Bronchial epithelial cell (primary cell): ENCODE measurements around the gene PABPC3. TPM values are rescaled to one million over a fixed set of nuclear protein-coding genes. Genes with fewer than 3 reads are reported as not detected.

Source experiments
- DNase-seq: peaks from one replicate; pipeline ENCODE4 v3.0.0-alpha.2; 2010; ENCODE audit warnings: low read depth
- FAIRE-seq: peaks from 2 replicates; lab custom pipeline; 2011; peaks lifted over from hg19 to GRCh38; lab: Jason Lieb, UNC
- H3K27me3 ChIP-seq: 2 replicates; pipeline ENCODE4 v1.5.1; 2011; ENCODE audit warnings: low read length; ENCODE audit not compliant: control insufficient read depth, insufficient read depth
- H3K36me3 ChIP-seq: 2 replicates; pipeline ENCODE4 v1.5.1; 2011; ENCODE audit warnings: low read length; ENCODE audit not compliant: control insufficient read depth, insufficient read depth
- H3K4me3 ChIP-seq: 2 replicates; pipeline ENCODE4 v1.5.1; 2011; ENCODE audit warnings: mild to moderate bottlenecking, low read depth, low read length, control low read depth
- total RNA-seq: library from RNA; depleted of rRNA; stranded (reverse); fragments of >200 nt; gene quantifications from 2 replicates; pipeline ENCODE4 v1.2.1, GENCODE V29; 2014
- TF ChIP-seq, protein P1 (sequence below): IDR thresholded peaks from 2 replicates; pipeline ENCODE4 v1.5.1; 2011; ENCODE audit warnings: mild to moderate bottlenecking, moderate library complexity, low read length, control low read depth, inconsistent platforms; ENCODE audit not compliant: insufficient read depth, severe bottlenecking

PABPC3 gene
- total RNA-seq, 1 donor from 2014 or later, result under 0.01 TPM

DNA sequence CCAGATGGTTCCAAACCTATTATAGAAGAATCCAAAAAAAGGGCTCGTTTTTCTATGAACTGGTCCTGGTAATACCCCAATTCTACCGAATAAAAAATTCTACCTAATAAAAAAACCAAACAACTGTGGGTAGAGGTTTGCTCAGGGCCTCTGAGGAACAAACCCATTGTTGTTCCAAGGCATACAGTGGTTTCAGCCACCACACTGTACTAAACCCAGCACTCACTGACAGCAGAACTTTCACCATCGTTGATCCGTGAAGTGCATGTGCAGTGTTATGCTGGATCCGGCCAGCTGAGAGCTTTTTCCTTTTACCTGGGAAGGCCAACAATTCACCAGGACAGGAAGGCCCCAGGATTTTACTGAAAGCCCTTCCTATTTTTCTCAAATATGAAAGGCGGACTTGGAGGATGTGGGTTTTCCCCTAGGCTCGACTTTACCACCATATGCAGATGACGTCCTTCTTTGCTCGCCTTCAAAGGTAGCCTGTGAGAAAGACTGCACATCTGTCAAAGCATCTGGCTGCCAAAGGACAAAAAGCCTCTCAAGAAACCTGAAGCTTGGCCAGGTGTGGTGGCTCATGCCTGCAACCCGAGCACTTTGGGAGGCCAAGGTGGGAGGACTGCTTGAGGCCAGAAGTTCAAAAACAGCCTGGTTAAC is 7.2 kb upstream of the PABPC3 start:
- FAIRE-seq, result no peak

DNA sequence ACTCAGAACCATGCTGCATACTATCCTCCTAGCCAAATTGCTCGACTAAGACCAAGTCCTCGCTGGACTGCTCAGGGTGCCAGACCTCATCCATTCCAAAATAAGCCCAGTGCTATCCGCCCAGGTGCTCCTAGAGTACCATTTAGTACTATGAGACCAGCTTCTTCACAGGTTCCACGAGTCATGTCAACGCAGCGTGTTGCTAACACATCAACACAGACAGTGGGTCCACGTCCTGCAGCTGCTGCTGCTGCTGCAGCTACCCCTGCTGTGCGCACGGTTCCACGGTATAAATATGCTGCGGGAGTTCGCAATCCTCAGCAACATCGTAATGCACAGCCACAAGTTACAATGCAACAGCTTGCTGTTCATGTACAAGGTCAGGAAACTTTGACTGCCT is 1.5 kb downstream of the PABPC3 start:
- FAIRE-seq (no peak), DNase-seq (no peak)
- H3K4me3 ChIP-seq, result no peak overlapping the region
- H3K36me3 ChIP-seq, result no peaks in the 10 kb centered on the region
- H3K27me3 ChIP-seq, result no peaks in the 10 kb centered on the region
- TF ChIP-seq, protein P1, sequence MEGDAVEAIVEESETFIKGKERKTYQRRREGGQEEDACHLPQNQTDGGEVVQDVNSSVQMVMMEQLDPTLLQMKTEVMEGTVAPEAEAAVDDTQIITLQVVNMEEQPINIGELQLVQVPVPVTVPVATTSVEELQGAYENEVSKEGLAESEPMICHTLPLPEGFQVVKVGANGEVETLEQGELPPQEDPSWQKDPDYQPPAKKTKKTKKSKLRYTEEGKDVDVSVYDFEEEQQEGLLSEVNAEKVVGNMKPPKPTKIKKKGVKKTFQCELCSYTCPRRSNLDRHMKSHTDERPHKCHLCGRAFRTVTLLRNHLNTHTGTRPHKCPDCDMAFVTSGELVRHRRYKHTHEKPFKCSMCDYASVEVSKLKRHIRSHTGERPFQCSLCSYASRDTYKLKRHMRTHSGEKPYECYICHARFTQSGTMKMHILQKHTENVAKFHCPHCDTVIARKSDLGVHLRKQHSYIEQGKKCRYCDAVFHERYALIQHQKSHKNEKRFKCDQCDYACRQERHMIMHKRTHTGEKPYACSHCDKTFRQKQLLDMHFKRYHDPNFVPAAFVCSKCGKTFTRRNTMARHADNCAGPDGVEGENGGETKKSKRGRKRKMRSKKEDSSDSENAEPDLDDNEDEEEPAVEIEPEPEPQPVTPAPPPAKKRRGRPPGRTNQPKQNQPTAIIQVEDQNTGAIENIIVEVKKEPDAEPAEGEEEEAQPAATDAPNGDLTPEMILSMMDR, result no peak

More for the DNA sequence above, 7.2 kb upstream of the PABPC3 start:
- Histone ChIP-seq H3K36me3 (no peaks in the 10 kb centered on the region), H3K27me3 (no peaks in the 10 kb centered on the region), H3K4me3 (no peak overlapping the region)
- no peak for DNase-seq
- TF ChIP-seq, protein P1, result no peak

DNA sequence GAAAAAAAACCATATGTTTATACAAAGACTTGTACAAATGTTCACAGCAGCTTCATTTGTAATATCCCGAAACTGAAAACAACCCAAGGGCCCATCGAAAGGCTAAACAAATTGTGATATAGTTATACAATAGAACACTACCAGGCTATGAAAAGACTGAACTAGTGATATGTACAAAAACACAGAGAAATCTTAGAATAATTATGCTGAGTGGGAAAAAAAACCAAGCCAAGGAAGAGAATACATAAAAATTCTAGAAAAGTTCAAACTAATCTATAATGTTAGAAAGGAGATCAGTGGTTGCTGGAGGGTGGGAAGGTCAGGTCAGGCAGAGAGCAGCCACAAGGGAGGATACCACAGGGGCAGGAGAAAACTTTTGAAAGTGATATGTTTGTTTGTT is 7.8 kb downstream of the PABPC3 start:
- FAIRE-seq (no peak), DNase-seq (no peak)
- H3K36me3 ChIP-seq, result no peaks in the 10 kb centered on the region
- TF ChIP-seq, protein P1, result no peak
- H3K4me3 ChIP-seq, result no peak overlapping the region
- no peaks in the 10 kb centered on the region for H3K27me3 ChIP-seq

DNA sequence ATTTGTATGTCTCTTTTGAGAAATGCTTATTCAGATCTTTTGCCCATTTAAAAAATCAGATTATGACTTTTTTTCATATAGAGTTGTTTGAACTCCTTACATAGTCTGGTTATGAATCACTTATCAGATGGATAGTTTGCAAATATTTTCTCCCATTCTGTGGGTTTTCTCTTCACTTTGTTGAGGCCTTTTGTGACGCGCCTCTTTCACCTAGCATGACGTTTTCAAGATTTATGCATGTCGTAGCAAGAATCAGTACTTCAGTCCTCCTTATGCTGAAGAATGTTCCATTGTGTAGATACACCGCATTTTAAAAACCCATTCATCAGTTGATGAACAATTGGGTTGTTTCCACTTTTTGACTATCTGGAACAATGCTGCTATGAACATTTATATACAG is 13.4 kb downstream of the PABPC3 start:
- DNase-seq (peak; percentile 13), FAIRE-seq (no peak)
- no peak overlapping the region for H3K4me3 ChIP-seq
- H3K36me3 ChIP-seq, result no peaks in the 10 kb centered on the region
- TF ChIP-seq, protein P1, result no peak
- H3K27me3 ChIP-seq, result peaks cover 2% of the 10 kb centered on the region

- DNase-seq, result peak; percentile 25
- H3K36me3 ChIP-seq, result no peaks in the 10 kb centered on the region
- no peak for FAIRE-seq
- H3K27me3 ChIP-seq, result peaks cover 4% of the 10 kb centered on the region
- H3K4me3 ChIP-seq, result no peak overlapping the region
- TF ChIP-seq, protein P1, result no peak
Measured at GRCh38 chr13:25110956-25111584, 15.1 kb downstream of the PABPC3 start.
